Measurements from ENCODE around the gene RARB.
A peak's percentile ranks its signal among the peaks of the same experiment; 100 is the strongest.

The RARB gene

DNA sequence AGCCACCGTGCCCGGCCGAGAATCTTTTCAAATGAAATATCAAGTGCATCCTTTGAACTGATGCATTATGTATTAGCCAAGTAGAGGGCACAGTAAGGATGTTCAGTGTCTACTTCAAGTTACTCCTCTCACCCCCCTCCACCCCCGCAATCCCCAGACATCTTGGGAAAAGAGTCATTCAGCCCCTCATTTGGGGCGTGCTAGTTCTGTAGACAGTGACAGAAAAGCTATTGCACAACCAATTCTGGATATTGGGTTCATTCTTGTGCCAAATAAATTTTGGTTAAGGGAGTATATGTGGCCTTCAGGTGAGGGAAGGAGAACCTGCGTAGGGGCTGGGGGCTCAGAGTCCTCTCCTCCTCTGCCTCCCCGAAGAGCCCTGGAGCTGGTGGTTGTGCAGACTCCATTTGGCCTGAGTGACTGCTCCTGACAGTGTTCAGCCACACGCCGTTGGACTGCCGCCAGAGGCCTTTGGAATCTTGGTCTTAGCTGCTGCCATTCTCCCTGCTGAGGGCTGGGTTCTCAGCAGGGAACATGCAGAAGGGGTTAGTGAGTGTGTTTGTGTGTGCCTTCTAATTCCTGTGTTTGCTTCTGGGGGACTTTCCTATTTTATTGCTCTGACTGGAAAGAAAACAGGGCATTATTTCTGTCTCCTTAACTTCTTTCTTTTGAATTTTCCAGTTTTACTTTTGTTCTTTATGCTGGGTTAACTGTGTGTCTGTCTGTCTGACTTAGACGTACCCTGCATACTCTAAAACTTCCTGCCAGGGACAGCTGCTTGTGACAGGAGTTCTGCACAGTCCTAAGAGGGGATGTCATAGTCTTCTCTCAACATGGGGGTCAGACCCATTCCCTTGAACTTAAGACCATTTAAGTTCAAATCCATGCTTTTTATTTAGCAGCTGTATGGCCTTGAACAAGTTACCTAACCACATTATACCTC is 21.0 kb downstream of the RARB start:
- no peak for DNase-seq

DNA sequence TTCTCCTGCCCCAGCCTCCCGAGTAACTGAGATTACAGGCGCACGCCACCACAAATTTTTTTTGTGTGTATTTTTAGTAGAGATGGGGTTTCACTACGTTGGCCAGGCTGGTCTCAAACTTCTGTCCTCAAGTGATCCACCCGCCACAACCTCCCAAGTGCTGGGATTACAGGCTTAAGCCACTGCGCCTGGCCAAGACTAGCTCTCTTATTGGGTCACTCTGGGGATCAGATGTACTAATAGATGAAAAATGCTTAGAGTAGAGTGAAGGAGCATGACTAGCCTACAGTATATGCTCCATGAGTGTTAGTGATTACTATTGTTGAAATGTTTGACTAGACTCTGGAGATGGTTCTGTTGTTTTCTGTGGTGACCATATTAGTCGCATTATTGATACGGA is 21.8 kb downstream of the RARB start:
- no peak for DNase-seq

DNA sequence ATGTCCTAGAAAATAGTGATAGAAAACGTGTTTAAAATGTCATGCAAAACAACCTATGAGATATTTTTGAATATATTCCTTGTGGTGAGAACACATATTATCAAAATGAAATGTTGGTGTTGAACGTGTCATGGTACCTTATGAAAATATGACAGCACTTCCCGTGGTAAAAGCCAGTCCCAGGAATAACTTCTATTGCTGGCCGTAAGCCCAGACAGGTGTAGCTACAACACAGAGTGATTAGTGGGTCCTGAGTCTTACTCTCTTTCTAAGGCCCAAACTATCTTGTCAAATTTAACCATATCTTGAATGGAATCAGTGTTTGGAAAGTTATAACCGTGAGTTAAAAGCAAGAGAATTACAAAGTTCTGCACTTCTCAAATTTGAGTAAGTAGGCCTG is 24.1 kb downstream of the RARB start:
- DNase-seq = no peak

DNA sequence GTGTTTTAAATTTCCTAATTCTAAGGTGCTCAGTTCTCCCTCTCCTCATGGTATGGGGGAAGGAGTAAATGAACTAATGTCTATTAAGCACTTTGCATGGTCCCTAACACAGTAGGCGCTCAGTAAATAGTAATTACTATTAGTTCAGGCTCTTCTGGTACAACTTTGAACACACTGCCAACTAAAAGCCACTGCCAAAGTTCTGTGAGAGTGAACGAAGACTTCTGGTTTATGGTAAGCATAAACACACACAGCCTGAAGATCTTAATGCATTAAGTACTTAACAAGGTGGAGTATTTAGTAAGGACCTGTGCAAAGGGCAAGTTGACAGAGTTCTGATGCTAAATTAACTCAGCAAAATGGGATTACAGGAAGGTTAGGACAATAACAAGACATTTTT is 24.7 kb downstream of the RARB start:
- DNase-seq = no peak

DNA sequence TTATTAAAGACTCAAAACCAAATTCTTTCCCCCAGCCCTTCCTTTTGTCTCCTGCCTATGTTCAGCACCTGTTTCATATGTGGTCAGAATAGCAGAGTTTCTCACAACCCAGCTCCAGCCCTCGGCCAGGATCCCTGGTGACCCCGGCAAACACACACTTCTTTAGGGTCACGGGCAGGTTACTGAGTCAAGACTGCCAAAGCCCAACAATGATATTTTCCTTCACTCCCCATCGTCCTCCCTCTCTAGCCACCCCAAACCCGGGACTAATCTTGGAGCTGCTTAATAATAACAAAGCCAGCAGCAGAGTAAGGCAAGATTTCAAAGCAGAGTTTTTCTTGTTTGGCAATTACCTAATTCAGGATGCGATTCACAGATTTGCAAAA is 25.5 kb downstream of the RARB start:
- DNase-seq = no peak

DNA sequence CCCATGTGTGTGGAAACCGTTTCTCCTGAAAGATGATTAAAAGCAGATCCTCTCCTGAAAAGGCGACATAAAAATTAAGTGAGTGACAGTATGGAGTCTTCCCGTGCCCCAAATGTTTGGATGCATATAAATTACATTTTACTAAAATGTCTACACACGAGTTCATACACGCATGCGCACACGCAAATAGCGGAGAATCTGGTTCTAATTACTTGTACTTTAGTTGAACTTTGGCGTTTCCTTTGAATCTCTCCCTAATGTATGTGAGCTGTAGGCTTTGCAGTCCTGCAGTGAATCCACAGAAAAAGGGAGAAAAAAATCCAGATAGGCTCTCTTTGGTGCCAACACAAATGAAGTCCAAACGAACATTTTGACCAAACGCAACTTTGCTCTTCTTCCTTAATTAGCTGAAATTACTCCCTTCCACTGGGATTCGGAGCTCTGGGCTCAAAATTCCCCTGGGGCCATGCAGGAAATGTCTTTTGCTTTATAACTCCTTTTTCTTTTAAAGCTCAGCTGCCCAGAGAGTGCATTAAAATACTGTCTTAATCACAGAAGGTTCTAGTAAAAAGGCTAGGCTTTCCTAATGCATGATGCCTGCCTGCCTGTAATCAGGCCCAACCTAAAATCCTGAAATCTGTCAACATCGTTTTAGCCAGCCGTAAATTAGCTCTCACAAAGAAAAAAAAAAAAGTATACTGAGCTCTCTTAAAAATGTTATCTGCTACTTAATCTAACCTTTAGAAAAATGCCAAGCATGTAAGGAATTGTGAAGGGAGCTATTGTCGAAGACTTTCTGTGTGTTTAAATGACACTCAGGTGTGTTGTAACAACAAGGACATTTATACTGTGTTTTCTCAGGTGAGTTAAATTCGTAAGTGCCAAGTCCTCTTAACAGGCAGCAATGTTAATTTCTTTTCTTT is 26.2 kb downstream of the RARB start:
- DNase-seq = no peak

DNA sequence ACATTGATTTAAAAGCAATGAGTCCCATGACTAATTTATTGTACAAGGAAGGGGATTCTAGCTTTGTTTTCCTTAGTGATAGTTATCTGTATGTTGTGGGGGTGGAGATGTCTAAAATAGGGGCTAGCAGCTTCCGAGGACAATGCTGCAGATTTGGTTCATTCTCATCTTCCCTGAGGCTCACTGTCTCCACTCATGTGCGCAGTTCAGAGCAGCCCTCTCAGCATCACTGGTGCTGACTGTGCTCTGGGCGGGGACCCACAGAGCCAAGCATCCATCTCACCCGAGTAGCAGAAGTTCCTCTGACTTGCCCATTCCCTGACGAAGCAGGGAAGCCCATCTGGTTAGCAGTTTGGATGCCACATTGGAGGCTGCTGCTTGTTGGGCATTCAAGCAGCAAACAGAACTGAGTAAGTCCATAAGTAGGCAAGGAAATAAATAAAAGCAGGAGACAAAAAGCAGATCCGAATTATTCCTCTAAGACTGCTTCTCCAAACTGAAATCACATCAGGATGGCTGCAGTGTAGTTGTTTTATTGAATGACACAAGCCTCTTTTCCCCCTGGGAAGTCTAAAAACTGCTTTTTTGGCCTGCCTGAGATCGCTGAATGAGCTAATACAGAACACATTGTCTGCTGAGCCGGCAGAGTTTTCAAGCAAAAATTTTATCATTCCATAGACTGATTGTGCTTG is 27.5 kb downstream of the RARB start:
- no peak for DNase-seq

DNA sequence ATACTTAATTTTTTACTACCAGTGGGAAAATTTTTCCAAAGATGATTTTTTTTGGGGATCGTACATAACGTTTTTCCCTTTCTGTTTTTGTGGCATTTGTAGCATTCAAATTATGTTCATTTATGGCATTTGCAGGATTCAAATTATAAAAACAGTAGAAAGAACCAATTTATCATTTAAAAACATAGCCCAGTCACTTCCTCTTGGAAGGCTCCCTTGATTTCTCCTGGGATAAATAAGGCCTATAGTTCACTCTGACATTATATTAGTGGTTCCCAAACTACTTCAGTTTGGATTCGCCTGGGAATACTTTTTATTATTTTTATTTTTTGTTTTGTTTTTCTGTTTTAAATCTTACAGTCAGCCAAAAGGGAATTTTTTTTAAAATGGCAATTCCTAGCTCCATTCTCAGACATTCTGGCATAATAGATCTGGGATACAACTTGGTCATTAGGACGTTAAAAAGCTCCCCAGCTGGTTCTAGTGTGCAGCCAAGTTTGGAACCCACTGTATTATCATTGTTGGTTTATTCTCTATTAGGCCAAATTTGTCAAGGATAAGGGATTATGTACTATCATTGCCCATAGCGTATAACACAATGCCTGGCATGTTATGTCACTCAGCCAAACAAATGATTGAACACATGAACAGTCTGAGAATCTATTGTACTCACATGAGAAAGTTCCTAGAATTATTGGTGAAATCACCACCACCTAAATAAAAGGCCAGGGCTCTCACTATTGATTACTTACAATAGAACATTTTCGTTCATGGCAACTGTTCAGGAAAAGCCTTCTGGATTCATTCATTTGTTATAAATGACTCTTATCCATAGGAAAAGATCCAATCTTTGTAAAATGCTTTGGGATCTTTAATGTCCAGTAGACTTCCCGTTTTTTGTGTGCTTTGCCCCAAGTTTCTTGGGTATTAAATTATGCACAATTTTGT is 28.9 kb downstream of the RARB start:
- no peak for DNase-seq

DNA sequence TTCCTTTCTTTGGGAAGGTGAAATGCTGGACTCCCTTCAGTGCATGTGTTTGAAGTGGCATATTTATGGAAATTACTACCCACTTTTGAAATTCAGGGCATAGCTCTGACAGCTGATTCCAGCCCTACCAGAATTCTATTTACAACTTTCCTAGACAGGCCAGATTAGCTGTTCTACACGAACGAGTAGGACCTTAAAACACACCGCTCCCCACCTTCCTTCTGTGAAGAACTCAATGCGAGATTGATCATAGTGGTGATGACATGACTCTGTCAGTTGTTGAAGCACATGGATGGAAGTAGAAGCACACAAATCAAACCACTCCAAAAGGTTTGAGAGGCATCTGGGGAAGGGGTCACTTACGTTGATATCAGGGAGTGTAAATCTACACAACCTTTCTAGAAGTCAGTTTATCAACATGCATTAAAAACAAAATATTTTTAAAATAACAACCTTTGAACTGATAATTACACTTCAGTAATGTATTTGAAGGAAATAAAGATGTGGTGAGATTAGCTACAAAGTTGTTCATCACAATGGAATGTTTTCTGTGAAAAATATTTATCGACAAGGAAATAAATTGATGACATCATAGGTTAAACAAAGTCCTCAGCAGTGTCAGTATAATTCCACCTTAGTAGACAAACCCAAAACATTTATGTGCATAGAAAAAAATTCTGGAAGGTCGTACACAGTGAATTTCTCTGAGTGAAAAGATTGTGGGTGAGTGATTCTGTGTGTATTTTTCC is 29.8 kb downstream of the RARB start:
- no peak for DNase-seq

DNA sequence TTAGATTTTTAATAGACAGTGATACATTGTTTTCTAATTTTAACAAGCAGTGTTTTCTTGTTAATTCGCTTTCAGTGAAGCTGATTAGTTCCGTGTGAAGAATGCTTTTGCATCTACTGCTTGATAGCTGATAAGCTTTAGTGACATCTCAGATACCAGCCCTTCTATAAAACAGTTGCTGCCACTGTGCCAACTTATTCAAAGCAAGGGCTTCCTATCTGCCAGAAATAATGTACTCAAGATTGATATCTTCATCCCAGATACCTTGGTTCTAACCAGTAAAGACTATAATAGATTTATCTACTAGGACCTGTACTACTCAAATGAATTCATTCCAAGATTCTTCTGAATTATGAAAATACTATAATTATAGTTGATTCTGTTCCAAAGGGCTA is 30.4 kb downstream of the RARB start:
- DNase-seq = no peak

DNA sequence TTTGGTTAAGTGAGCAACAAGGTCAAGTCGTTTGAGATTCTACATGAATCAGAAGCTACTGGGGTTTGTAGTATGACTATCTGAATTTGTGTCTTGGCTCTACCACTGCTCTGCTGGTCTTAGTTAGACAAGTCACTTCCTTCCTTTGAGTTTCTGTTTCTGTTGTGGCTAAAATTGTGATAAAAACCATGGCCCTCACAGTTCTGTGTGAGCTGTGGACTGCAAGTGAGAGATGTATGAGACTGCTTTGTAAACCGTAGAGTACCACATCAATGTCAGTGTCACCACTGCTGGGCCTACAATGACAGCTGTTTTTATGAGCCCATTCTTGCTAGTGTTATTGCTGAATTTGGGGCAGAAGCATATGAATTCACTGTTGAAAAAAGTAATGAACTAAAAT is 32.7 kb downstream of the RARB start:
- DNase-seq = peak in 1 of 5 donors; percentile 28

DNA sequence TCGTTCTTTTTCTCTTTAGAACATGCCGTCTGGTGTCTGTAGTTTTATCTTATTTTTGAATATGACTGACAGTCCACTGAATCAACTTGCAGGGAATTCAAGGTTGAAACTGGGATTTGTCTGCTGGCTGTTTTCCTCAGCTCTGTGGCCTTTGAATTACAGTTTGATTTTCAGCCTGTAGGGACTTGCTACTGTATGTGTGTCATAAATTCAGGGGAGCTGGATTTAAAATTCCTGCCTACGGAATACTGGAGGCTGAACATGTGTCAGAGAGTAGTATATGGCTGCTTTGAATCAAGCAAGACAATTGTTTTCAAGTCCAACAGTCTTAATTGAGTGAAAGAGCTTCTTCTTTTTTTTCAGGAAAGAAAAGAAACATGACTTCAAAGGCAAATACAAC is 33.9 kb downstream of the RARB start:
- no peak for DNase-seq

DNA sequence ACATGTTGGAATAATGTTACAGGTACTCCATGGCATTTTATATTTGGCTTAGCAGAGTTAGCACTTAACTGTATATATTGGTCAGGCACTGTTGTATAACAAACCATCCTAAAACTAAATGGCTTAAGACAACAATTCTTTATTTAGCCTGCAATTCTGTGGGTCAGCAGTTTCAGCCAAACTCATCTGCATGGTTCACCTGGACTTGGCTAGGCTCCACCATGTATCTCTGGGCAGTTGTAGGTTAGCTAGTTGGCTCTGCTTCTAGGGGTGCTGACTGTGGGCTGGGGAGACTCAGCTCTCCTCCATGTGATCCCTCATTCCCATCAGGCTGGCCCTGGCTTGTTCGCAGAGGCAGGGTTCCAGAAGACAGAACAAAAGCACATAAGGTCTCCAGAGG is 34.4 kb downstream of the RARB start:
- DNase-seq = no peak

DNA sequence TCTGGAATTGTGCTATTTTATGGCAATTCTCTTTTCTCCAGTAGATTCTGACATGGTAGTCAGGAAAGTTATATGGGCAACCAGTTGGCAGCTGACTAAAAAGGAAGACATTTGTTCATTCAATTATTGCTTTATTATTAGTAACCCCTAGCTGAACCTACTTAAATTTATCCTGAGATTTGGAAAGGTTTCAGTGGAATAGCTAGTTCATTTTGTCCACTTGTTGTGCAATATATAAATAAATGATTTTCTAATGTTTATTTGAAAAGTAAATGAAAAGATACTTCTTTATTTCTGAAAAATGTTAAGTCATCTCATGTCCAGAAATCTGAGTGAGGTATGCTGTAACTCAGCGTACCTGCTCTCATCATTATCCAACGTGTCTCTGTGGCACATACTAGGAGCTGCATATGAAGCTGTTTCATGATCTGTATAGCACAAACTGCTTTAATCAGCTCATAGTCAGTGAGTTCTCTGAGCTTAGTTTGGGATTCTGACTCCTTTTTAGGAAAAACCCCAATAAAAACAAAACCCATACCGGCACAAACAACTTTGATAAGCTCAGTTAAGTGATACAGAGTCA is 35.9 kb downstream of the RARB start:
- DNase-seq = no peak

DNA sequence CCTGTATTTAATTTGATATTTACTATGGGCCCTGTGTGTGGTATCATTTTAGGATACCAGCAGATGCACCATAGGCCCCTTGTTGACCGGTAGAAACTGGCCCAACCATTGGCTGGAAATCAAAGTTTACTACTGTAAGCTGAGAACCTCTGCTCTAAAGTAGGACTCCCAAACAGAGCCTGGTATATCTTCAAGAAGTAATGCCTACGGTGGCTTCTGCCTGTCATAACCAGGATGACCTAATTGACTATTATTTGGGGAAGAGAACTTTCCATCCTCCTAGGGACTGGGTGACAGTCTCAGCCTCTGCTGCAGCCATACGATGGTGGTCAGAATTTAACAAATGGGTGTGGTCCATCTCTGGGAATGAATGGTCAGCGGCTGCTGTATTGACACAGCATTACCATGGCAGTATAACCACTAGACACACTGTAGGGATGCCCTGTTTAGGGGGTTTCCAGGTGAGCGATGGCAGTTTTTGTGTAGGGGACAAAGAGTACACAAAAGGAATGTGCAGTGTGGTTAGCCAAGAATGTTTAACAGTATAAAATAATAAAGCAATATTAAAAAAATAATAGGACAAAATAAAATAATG is 37.3 kb downstream of the RARB start:
- no peak for DNase-seq

DNA sequence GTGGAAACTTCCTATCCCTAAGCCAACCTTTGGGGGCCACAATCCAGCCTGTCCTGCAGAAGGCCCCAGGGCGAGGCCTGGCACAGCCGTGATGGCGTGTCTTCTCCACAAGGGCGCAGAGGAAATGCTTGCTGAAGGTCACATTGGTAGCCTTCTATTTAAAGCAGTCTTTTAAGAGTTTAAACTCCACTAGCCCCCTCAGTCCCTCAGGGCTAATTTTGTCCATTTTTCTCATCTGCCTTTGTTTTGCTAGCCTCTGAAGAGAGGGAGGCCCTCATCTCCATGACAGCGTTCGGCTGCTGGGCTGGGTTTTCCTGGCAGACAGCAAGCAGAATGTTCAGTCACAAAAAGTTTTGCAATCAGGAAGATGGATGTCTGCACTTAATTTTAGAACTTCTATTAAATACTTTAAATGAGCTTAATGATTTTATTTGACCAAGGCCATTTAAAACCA is 40.8 kb downstream of the RARB start:
- DNase-seq = no peak

DNA sequence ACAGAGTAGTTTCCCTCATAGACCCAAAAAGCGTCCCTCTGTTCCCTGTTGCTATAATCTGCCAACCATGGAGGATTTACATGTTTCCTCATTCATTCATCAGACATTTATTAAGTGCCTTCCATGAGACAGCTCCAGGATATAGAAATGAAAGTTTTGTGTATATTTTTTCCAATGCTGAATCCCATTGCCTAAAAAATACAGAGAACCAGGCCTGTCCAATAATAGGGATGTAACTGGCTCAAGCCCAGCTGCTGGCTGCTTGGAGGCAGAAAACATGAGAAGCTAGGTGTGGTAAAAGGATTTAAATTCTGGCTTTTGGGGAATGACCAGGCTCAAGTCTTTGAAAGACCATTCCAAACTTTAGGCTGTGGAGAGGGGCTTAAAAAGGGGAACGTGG is 41.5 kb downstream of the RARB start:
- DNase-seq = no peak

DNA sequence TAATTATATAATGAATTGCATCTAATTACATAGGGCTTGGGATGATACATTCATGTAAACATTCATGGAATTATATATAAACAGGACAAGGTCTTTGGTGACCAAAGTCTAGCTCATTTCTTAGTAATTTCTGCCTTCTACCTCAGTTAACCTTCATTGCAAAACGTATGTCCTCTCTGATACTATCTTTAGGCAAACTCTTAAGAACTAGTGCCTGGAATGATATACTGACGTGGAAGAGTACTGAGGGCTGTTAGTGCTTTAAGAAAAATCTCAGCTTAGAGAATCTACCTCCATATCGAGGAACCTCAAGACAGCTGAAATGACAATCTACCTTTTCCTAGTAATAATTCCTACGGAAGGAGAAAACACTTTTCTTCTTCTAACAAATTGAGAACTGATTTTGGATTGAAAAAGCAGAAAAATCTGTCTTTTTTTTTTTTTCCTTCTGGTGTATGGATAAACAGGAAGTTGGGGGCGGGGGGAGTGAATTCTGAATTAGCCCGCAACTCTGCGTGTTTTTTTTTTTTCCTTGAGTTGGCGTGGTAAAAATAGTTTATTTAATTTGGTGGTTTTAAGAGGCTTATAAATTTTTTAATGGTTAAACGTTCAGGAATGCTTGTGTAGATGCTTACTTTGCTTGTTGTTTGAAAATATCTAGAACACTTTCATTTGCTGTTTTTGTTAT is 43.2 kb downstream of the RARB start:
- no peak for DNase-seq

DNA sequence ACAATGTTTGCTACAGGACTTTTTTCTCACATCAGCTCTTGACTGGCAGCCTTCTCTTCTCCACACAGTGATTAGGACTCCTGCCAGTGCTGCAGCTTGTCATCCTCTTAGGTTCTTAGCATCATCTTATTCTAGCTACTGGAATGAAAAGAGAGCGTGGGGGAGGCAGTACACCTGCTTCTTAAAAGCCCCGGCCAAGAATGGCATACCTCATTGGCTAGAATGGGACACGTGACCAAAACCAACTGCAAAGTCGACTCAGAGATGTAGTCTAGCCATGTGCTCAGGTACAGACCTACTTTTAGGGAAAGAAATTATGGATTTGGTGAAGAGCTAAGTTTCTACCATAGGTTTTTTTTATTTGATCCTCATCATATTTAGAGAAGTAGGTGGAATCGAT is 44.1 kb downstream of the RARB start:
- no peak for DNase-seq

DNA sequence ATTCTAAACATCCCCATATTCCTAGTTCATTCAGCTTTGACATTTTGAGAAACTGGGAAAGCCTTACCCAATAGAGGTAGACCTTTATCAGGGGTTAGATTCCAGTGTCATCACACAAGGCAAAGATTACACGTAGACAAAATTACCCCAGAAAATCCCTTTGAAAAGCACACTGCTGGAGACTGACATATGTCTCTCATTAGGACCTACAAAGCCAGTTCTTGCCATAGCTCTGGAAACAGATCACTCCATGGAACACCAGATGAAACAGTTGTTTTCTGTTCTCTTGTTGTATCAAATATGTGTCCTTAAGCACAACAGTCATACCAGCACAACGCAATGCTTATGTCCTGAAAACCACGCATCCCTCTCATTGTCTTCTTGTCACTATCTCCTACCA is 44.7 kb downstream of the RARB start:
- DNase-seq = no peak

Data from T-helper 1 cell (primary cell).